NCI-H226 (cell line): Measurements from ENCODE around the gene LIN7B.
"Not testable (repeated sequence)": the region's sequence is repeated elsewhere in the genome, so short reads cannot be mapped to it uniquely, and the experiment has no call there.

Experiments used
- DNase-seq: peaks from one replicate; pipeline ENCODE4 v3.0.0-alpha.2; 2015

LIN7B gene

DNA sequence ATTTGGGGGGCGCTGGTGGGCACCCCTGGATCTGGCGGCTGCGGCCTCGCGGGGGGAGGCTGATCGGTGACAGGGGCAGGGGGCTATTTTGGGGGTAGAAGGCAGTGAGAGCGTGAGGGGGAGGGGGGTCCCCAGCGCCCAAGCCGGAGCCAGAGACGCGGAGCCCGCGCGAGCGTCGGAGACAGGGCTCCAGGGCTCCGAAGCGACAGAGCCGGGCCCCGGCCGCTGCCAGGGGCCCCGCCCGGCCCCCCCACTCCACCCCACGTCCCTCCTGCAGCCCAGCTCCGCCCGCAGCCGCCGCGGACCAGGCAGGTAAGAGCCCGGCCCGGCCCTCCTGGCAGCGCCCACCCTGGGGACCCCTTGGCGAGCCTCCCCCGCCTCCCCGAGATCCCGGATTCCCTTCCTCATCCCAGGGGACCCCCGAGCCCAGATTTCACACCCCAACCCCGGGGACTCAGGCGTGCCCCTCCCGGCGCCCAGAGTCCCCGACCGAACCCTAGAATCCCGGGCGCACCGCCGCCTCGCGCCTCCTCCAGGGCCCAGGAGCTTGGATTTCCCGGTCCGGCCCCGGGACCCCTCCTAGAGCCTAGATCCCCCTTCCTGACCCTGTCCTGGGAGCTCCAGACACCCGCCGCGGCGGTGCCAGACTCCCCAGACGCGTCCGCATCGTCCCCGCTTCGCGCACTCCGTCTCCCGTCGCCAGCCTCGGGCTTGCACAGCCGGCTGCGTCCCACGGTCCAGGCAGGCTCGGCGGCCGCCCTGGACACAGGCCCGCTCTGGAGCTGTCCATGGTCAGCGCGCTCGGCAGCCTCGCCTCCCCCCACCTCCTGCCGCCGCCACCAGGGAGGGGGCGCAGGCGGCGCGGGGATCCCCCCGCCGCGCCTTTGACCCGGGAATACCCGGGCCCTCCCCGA, 5.5 kb downstream of the LIN7B start, which contains the start of gene PPFIA3:
Gene PPFIA3 (plus strand): TSS at position 134 of the 914 bp plus-strand sequence. CDS start 8,330 bp downstream, outside the sequence.
- DNase-seq = peak; percentile 55

DNA sequence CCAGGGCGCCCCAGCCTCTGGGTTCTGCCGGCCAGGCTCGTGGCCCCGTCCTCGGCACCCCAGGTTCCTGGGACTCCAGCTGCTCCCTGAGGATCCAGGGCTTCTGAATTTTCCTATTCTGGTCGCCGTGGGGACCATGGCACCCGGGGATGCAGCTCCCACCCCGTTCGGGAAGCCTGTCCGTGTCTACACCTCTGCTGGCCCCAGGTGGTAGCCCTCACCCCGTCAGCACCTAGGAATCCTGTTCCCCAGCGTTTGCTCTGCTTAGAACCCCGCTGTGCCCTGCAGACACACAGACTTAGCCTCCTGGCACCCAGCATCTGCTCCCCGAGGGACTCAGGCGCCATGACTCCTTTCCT, 6.1 kb downstream of the LIN7B start:
- DNase-seq = no peak

DNA sequence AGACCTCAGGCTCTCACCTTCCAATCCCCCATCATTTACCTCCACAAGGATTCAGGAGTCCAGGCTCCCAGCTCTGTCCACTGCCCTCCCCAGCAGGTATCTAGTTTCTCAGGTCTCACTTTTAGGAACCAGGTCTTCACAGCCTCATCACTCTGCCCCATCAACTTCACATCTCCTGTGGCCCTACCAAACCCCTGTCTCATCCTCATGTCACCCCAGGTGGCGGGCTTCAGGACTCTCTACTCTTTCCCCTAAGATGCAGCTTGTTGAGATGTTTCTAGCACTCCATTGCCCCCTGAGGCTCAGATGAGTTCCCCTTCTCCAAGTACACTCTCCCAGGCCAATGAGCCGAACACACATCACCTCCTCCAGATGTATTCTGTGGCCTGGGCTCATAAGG, 6.7 kb downstream of the LIN7B start:
- no peak for DNase-seq

DNA sequence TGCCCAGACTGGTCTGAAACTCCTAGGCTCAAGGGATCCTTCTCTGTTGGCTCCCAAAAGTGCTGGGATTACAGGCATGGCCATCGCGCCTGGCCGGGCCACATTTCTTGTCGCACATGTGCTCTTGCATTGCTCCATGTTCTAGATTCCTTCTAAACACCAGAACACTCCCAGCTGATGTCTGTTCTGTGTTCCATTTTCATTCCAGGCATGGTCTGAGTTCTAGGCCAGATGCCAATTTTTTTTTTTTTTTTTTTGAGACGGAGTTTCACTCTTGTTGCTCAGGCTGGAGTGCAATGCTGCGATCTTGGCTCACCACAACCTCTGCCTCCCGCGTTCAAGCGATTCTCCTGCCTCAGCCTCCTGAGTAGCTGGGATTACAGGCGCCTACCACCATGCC, 7.7 kb downstream of the LIN7B start:
- not testable (repeated sequence) for DNase-seq

DNA sequence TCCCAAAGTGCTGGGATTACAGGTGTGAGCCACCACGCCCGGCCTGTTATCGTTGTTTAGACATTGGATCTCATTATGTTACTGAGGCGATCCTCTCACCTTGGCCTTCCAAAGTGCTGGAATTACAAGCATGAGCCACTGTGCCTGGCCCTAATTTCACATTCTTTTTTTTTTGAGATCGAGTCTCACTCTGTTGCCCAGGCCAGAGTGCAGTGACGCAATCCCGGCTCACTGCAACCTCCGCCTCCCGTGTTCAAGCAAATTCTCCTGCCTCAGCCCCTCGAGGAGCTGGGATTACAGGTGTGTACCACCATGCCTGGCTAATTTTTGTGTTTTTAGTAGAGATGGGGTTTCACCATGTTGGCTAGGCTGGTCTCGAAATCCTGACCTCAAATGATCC, 9.1 kb downstream of the LIN7B start:
- not testable (repeated sequence) for DNase-seq

DNA sequence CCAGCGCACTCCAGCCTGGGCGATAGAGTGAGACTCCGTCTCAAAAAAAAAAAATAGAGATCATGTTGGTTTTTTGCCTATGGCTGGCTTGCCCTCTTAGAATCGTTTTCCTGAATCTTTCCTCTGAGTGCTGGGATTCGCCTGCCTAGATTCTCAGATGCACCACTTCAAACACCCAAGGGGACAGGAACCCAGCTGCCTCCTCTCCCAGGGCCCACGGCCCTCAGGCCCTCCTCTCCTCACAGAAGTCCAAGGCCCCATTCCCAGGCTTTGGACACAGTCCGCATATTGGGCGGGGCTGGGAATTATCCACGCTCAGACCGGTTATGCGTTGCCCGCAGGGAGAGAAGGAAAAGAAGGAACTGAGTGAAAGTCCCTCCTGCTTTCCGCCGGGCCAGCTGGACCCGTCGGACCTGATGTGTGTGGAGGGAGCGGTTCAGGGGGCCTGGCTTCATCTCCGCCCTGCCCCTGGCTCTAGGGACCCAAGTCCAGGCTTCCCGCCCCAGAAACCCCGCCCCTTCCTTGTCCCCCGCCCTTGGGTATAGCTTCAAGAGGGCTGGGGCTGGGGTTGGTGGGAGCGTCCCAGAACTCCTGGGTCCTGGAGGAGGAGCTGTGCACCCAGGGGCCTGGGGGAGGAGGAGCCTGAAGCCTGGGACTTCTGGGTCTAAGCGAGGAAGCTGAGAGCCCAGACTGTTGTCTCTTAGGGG, 11.0 kb downstream of the LIN7B start:
- no peak for DNase-seq

DNA sequence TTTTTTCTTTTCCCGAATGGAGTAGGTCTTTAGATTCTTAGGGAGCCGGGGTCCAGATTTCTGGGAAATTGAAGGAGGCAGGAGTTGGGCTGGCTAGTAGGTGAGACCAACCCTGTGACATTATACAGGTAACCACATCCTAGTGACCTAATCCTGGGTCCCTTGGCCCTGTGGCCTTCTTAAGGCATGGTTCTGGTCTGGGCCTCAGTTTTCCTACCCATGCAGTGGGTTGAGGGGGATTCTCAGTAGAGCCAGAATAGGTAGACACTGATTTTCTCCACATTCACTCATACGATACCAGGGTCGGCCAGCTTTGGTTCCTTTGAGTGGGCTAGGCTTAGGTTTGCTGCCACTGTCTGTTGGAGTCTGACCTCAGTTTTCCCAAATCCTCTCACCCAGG, 12.4 kb downstream of the LIN7B start:
- no peak for DNase-seq

DNA sequence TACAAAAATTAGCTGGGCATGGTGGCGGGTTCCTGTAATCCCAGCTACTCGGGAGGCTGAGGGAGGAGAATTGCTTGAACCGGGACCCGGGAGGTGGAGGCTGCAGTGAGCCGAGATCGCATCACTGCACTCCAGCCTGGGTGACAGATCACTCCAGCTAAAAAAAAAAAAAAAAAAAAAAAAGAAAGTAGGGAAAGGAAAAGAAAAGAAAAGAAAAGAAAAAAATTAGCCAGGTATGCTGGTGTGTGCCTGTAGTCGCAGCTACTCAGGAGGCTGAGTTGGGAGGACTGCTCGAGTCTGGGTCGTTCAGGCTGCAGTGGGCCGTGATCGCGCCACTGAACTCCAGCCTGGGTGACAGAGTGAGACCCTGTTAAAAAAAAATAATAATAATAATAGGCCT, 13.1 kb downstream of the LIN7B start:
- DNase-seq = not testable (repeated sequence)

DNA sequence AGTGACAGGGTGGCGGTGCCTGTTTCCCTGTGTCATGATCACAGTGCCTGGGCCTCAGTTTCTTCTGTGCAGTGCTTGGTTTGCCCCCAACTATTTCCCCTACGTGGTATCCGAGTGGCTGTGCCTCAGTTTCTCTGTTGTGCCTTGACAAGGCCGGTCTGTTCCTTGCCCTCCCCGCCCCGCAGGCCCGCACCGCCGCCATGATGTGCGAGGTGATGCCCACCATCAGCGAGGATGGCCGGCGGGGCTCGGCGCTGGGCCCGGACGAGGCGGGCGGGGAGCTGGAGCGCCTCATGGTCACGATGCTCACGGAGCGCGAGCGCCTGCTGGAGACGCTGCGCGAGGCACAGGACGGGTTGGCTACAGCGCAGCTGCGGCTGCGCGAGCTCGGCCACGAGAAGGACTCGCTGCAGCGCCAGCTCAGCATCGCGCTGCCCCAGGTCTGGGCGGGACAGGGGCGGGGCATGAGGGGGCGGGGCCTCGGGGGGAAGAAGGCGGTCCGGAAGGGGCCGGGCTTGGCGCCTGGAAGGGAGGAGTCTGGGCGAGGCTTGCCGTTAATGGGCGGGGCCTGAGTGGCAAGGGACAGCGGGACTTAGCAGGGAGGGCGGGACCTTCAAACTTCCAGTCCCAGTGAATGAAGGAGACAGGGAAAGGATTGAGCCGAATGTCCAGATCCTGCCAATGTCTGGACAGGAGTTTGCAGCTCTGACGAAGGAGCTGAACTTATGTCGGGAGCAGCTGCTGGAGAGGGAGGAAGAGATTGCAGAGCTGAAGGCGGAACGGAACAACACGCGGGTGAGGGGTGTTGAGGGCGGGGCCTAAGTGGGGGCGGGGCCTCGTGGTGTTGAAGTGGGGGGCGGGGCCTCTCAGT, 13.7 kb downstream of the LIN7B start:
- DNase-seq = peak; percentile 93

DNA sequence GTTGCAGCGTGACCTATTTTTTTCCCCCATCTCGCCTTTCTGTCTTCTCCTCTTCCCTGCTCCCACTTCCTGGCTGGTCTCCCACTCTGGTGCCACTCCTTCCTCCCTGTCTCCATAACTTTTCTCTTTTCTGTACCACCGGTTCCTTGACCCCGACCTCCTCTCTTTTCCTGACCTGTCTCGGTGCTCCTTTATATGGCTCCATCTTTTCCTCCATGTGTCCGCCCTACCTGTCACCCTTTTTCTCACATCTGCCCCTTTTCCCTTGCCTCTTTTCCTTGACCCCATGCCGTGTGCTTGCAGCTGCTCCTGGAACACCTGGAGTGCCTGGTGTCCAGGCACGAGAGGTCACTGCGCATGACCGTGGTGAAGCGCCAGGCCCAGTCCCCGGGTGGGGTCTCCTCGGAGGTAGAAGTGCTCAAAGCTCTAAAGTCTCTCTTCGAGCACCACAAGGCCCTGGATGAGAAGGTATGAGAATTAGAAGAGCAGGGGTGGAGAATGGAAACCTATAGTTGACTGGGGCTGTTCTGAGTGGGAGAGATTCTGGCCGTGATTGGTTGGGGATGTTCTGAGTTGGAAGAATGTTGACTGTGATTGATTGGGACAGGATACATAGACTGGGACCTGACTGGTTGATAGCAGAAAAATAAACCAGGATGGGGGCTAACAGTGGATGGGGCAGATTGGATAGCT, 14.5 kb downstream of the LIN7B start:
- no peak for DNase-seq

DNA sequence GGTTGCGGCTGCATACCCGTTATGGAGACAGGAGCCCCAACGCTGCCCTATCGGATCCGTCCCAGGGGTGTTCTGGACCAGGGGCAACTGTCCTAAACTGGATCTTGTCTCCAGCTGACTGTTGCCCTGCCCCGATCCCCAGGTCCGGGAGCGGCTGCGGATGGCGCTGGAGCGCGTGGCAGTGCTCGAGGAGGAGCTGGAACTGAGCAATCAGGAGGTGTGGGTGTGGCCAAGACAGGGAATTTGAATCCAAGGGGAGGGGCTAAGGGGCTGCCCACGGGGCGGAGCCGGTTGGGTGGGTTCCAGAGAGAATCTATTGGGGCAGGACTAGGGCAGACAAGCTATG, 15.0 kb downstream of the LIN7B start:
- DNase-seq = no peak

DNA sequence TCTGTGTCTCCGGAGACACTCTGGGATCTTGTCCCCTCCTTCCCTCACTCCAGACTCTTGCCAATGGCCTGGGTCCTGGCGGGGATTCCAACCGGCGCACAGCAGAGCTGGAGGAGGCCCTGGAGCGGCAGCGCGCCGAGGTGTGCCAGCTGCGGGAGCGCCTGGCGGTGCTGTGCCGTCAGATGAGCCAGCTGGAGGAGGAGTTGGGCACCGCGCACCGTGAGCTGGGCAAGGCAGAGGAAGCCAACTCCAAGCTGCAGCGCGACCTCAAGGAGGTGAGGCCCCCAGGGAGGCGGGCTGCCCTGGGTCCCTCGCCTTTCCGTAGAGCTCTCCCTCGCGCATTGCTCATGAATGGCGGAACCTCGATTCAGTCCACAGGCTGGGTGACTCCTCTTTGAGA, 16.2 kb downstream of the LIN7B start:
- DNase-seq = no peak

DNA sequence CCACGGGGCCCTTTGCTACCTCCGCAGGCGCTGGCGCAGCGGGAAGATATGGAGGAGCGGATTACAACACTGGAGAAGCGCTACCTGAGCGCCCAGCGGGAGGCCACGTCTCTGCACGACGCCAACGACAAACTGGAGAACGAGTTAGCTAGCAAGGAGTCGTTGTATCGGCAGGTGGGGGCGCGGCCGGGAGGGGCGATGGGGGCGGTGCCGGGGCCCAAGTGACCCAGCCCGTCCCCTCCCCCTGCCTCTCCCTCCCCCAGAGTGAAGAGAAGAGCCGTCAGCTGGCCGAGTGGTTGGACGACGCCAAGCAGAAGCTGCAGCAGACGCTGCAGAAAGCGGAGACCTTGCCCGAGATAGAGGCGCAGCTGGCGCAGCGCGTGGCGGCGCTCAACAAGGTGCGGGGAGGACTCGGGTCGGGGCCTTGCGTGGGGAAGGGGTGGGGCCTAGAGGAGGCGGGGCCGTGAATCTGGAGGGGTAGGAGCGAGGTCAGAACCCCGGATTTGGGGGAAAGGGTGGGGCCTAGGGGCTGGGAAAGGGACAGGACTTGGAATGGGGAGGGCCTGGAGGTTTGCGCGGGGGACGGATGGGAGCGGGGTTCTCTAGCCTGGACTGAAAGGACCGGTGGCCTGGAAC, 18.9 kb downstream of the LIN7B start:
- no peak for DNase-seq

DNA sequence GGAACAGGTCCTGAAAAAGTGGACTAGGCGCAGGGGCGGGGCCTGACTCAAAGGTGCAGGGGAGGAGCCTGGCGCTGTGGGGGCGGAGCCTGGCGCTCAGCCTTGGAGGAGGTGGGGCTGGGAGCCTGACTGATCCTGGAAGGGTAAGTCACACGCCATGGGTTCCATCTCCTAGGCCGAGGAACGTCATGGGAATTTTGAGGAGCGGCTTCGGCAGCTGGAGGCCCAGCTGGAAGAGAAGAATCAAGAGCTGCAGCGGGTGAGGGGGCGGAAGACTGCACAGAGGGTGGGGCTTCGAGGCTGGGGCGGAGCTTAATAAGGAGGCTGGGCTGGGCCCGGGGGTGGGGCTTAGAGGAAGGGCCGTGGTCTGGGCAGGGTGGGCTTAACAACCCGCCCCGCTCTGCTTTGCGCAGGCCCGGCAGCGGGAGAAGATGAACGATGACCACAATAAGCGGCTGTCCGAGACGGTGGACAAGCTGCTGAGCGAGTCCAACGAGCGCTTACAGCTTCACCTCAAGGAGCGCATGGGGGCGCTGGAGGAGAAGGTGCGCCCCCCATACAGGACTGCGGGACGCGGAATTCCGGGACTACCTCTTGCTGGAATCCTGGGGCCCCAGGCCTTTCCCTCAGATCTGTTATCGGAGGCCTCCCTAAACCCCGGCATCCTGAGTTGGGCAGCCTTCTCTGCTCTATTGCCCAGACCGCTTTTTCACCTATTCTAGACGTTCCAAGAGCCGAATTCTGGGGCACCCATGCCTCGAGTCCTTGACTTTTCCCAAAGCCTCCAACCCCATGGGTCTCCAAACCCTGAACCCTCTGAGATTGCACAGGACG, 19.7 kb downstream of the LIN7B start:
- DNase-seq = no peak

DNA sequence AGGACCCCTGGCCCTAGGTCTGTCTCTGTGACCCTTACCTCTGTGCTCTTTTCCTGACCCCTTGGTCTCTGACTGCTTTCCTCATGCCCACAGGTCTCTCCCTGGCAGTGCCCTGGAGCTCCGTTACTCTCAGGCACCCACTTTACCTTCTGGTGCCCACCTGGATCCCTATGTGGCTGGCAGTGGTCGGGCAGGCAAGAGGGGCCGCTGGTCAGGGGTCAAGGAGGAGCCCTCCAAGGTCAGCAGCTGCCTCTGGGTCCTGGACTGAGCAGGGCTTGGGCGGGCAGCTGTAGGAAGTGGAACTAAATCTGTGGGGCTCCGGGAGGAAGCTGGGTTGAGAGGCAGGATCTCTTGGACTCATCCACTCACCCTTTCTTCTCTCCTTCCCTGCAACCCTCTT, 21.5 kb downstream of the LIN7B start:
- no peak for DNase-seq

DNA sequence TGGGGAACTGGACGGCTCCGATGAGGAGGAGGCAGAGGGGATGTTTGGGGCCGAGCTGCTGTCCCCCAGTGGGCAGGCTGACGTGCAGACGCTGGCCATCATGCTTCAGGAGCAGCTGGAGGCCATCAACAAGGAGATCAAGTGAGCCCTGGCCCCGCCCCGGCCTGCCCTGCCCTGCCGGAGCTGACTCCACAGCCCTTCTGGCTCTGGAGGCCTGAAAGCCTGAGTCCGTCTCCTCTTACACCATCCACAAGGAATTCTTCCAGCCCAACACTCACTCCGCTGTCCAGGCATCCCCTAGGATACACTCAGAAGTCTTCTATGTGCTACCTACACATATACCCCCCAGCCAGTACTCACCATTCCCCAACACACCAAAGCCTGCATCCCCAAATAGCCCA, 22.6 kb downstream of the LIN7B start:
- no peak for DNase-seq

DNA sequence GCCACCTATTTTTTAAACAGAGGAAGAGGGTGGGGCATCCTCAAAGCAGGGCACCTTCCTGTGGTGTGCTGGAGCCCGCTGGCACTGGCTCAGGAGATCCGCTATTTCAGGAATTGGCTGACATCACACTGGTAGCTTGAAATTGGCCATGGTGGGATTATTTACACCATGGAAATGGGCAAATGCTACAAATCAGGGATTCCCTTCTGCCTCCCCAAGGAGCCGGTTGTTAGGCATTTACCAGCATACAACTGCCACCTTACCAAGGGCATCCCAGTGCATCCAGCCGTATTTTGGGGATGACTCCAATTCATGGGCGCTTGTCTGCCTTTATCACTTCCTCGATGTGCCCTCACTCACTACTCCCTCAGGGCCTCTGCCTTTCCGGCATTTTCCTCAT, 26.8 kb downstream of the LIN7B start:
- DNase-seq = no peak

DNA sequence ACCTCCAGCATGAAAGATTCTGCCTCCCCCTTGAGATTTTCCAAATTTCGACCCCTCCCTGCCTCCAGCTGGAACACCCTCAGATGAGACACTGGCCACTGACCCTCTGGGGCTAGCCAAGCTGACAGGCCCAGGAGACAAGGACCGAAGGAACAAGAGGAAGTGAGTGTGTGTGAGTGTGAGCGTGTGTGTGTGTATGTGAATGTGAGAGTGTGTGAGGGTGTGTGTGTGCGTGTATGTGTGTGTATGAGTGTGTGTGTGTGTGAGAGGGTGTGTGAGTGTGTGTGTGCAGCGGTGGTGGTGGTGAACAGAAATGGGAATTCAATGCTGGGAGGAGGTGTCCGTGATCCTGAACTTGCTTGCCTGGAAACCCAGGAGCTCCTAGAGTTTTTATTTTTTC, 27.2 kb downstream of the LIN7B start:
- no peak for DNase-seq

DNA sequence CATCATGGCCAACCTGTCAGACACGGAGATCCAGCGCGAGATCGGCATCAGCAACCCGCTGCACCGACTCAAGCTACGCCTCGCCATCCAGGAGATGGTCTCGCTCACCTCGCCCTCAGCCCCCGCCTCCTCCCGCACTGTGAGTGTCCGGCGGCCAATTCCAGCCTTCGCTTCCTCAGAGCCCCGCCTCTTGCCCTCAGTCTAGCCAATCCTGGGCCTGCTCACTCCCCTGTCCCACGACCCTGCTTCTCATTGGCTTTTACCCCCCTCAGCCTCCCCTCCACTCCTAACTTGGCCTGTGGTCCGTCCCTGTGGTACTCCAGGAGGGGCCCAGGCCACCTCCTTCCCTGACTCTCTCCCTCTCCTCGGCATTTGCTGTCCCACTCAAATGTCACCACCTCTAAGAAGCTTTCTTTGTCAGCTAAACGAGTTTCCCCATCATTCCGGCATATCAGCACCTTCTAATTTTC, 28.7 kb downstream of the LIN7B start:
- peak; percentile 87 for DNase-seq

DNA sequence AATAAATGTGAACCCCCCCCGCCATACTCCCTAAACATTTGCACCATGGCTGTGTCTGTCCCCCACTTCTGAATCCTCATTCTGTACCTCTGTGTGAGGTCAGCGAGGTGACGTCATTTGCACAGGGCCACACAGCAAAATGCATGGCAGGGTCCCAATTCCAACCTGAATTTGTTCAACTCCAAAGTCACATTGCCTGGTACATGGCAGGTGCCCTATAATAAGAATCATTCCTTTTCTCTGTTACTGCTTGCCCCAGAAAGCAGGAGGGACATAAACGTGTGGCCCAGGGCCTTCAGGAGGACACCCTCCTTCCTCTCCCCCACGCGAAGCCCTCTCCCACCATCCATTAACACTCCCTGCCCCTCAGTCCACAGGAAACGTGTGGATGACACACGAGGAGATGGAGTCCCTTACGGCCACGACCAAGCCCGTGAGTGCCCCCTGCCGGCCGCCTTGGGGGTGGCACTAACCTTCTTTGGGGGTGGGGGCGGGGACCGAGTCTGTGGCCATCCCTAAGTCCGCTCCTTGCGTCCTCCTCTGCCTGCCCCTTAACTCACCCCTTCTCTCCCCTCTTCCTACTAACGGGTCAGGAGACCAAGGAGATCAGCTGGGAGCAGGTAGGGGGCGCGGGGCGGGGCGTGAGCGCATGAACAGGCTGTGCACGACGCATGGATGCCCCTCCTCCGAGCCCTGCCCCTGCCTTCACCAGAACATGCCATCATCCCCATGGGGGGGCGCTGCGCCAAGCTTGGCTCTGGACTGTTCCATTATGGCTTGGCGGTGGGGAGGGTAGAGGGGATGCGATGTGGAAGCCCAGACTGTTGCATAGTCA, 31.6 kb downstream of the LIN7B start:
- DNase-seq = peak; percentile 47
